HepG2 (cell line): ENCODE data around the gene ZNRF3. TPM values are rescaled to one million over a fixed set of nuclear protein-coding genes. Genes with fewer than 3 reads are reported as not detected.
A peak's percentile ranks its signal among the peaks of the same experiment; 100 is the strongest.

Experiments used
- CERS6 ChIP-seq: sonication (generic); formaldehyde crosslinking; IDR thresholded peaks from 2 replicates; pipeline ENCODE4 v1.5.0; 2020; ENCODE audit warnings: missing genetic modification reagents
- ELF3 ChIP-seq: IDR thresholded peaks from 2 replicates; pipeline ENCODE4 v1.6.1; 2016; ENCODE audit warnings: missing genetic modification reagents, missing compliant biosample characterization
- GABPA ChIP-seq, 2 experiments: IDR thresholded peaks; 2 replicates each; pipeline ENCODE4 v1.6.1; 2011 to 2016; ENCODE audit warnings: low read depth in 2 of 2, low read length in 1 of 2, missing biosample characterization in 1 of 2, missing genetic modification characterization in 1 of 2
- HNRNPL ChIP-seq: fragments of 200-400 bp; formaldehyde crosslinking; IDR thresholded peaks from 2 replicates; pipeline ENCODE4 v1.6.1; 2017; ENCODE audit warnings: mild to moderate bottlenecking, low read depth, low read length
- LRRFIP1 ChIP-seq: sonication (generic); formaldehyde crosslinking; conservative IDR thresholded peaks from 2 replicates; pipeline ENCODE4 v1.4.0; 2020; ENCODE audit warnings: missing genetic modification reagents
- PAX8 ChIP-seq: sonication (generic); formaldehyde crosslinking; IDR thresholded peaks from 2 replicates; pipeline ENCODE4 v1.8.0; 2022; ENCODE audit warnings: mild to moderate bottlenecking, missing genetic modification reagents, borderline replicate concordance
- SOX13 ChIP-seq, 3 experiments: fragments of 450-650 bp in 1 of 3; sonication (generic) in 1 of 3; formaldehyde crosslinking in 1 of 3; IDR thresholded peaks in 2 of 3; conservative IDR thresholded peaks in 1 of 3; 2 replicates each; pipeline versions ENCODE4 v1.5.0 to v1.6.1; 2016 to 2020; ENCODE audit warnings: antibody characterized with exemption in 1 of 3, mild to moderate bottlenecking in 1 of 3, missing compliant biosample characterization in 1 of 3, missing genetic modification reagents in 1 of 3, moderate library complexity in 1 of 3
- UBTF ChIP-seq: sonication (generic); formaldehyde crosslinking; IDR thresholded peaks from 2 replicates; pipeline ENCODE4 v1.4.0; 2020; ENCODE audit warnings: mild to moderate bottlenecking, missing genetic modification reagents
- ZFYVE20 ChIP-seq: sonication (generic); formaldehyde crosslinking; IDR thresholded peaks from 2 replicates; pipeline ENCODE4 v1.8.0; 2023; ENCODE audit warnings: low read depth, mild to moderate bottlenecking, moderate library complexity, missing genetic modification reagents, borderline replicate concordance
- ZNF142 ChIP-seq: sonication (generic); formaldehyde crosslinking; IDR thresholded peaks from 2 replicates; pipeline ENCODE4 v1.4.0; 2020; ENCODE audit warnings: missing genetic modification reagents
- ZNF317 ChIP-seq: sonication (generic); formaldehyde crosslinking; IDR thresholded peaks from 2 replicates; pipeline ENCODE4 v1.5.0; 2020; ENCODE audit warnings: mild to moderate bottlenecking, missing genetic modification reagents
- ZNF350 ChIP-seq: sonication (generic); formaldehyde crosslinking; IDR thresholded peaks from 2 replicates; pipeline ENCODE4 v1.4.0; 2020; ENCODE audit warnings: mild to moderate bottlenecking, low read depth, missing genetic modification reagents, borderline replicate concordance
- ZNF558 ChIP-seq: sonication (generic); formaldehyde crosslinking; IDR thresholded peaks from 2 replicates; pipeline ENCODE4 v1.9.0; 2022; ENCODE audit warnings: mild to moderate bottlenecking, missing genetic modification reagents, borderline replicate concordance
- ZNF670 ChIP-seq: sonication (generic); formaldehyde crosslinking; IDR thresholded peaks from 2 replicates; pipeline ENCODE4 v1.8.0; 2022; ENCODE audit warnings: mild to moderate bottlenecking, missing genetic modification reagents, borderline replicate concordance
- polyA plus RNA-seq, 8 experiments: library from polyadenylated mRNA; depleted of rRNA in 3 of 8; stranded (reverse) in 7 of 8; unstranded in 1 of 8; fragments of >200 nt; fragmentation: Illumina TruSeq in 4 of 8; extraction: Trizol in 4 of 8; gene quantifications; 2 replicates each; pipeline versions ENCODE4 v1.2.1 to v1.2.3, GENCODE V29; 2011 to 2016; ENCODE audit warnings: low read depth in 4 of 8, missing spikeins in 1 of 8, mixed read lengths in 1 of 8; ENCODE audit not compliant: insufficient read depth in 1 of 8
- total RNA-seq, 5 experiments: library from RNA; depleted of rRNA; stranded (reverse); fragments of >200 nt; fragmentation: Illumina TruSeq; extraction: Trizol; gene quantifications; 2 replicates each; pipeline ENCODE4 v1.2.3, GENCODE V29; 2016; ENCODE audit warnings: low read depth in 1 of 5

ZNRF3 gene
- total and polyA plus RNA-seq, 2 of the 13 experiments (the other 11 are each of a cell fraction or from before 2014, with no cell fraction given), result 20.3 to 36.7 TPM

GRCh38 chr22:28922540-28923244 is 39.3 kb downstream of the ZNRF3 start (continued):
- TF ChIP-seq LRRFIP1 (CRISPR knock-in tag), result no peak
- TF ChIP-seq ZNF350 (CRISPR knock-in tag), result no peak
- no peak for TF ChIP-seq GABPA (IDR thresholded peaks at IDR 0.05; ENCODE audit: low read depth, low read length)
- TF ChIP-seq GABPA (CRISPR knock-in tag; IDR thresholded peaks at IDR 0.05; ENCODE audit: low read depth), result 0 out of 2 replicates have a peak, but pooled peaks have one; percentile 17
- no peak for TF ChIP-seq PAX8 (CRISPR knock-in tag)
- TF ChIP-seq ZNF670 (CRISPR knock-in tag), result no peak
- TF ChIP-seq ZNF558 (CRISPR knock-in tag), result no peak
- TF ChIP-seq ZNF317 (CRISPR knock-in tag), result no peak
- TF ChIP-seq UBTF (CRISPR knock-in tag), result no peak
- no peak for TF ChIP-seq CERS6
- peak; percentile 65; the same call in 1 of the 2 replicates for TF ChIP-seq ELF3 (CRISPR knock-in tag)
- TF ChIP-seq ZFYVE20 (CRISPR knock-in tag), result no peak
- TF ChIP-seq ZNF142, result no peak
- no peak for TF ChIP-seq SOX13 (IDR thresholded peaks at IDR 0.05)
- peak in 1 of 2 experiments; percentile 79; a peak in 2 of 4 replicates for TF ChIP-seq SOX13 (CRISPR knock-in tag; conservative IDR thresholded peaks at IDR 0.05 in 1 of 2, IDR thresholded peaks at IDR 0.05 in 1 of 2)
- TF ChIP-seq HNRNPL, result no peak
